ENCODE measurements around the gene FAM72A.
"Not testable (repeated sequence)": the region's sequence is repeated elsewhere in the genome, so short reads cannot be mapped to it uniquely, and the experiment has no call there.

FAM72A gene

DNA sequence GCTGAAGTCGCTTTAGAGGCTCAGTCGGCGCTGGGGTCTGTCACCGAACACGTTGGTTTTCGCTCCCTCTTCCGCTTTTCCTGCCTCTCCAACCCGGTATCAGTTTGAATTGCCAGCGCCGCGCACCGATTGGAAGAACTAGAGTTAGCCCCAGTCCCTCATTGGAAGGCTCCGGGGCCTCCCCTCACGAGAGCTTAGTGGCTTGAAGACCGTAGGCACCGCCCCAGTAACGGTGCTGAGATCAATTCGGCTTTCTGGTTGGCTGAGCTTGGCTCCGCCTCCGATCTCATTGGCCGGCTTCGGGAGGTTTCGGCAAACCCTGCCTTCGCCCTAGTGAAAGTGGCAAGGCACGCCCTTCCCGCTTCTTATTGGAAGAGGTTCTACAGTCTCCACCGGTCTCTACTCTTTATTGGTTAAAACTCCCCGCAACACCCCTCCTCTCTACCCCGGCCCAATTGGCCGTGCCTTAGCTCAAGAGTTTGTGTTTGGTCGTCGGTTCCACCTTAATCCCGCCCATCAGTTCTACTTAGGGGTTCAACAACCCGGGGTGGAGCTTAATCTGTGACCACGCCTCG lies at the start of gene FAM72A:
Gene FAM72A, minus strand, starts transcription at position 51 of the 575 bp plus-strand sequence. CDS start 814 bp downstream, outside the sequence.
- DNase-seq: peak; percentile 100

DNA sequence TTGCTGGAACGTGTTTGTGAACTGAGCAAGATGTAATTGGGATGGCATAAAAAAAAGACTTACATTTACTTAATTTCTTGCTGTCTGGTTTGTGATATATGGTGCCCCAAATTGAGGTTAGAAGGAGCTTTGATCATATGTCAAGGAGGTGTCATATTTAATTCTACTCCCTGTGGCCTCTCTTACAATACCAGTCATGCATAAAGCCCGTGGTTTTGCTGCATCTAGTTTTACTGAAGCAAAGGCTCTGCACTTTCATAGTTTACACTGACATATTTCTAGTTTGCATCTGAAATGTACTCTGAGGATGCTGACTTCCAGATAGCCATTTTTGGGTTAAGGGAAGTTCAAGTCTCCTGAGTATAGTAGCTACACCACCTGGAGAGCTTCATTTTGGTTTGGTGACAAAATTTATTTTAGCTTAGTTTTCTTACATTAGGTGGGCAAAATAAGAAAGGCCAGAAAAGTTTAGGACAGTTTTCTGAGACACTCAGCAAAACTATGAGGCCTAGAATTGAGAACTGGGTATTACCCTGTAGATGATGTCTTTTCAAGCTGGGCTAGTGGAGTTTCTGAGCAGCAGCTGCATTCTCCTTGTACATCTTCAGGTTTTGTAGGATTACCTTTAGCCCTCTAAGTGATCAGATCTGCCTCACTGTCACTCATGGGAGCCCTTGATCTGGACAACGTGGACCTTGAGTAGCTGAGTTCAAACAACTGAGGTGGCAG lies 48.5 kb upstream of the FAM72A start:
- not testable (repeated sequence) for DNase-seq

DNA sequence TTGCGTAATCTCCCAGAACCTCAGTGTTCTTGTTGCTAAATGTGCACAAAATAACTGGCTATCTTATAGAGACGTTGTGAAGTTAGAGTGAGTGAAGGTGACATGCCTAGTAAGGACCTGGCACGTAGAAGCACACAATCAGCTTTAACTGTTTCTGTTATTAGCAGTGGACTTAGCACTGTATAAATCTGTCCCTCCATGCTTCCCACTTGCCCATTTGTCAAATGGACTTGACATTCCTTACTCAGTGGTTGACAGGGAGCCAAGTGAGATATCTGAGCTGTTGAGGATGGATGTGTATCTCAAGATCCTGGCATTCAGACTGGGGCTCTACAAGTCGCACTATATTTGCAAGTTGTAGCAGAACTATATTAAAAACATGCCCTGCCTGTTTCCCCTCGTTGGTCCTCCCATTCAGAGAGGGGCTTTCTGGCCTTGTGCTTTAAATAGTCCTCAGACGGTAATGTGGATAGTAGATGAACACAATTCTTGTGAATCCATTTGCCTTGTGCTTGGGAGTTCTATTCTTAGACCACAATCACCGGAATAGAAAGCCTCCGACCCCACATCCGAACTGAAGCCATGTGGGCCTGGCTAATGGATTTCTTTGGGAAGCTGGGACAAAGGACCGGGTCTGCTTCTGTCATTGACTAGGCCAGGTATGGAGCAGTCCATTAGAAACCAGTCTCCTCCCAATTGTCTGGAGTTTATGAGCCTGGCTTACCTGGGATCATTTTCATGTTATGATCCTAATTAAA lies 43.7 kb upstream of the FAM72A start:
- DNase-seq: not testable (repeated sequence)

- not testable (repeated sequence) for DNase-seq
Observed at GRCh38 chr1:206245479-206245878, 42.8 kb upstream of the FAM72A start.

DNA sequence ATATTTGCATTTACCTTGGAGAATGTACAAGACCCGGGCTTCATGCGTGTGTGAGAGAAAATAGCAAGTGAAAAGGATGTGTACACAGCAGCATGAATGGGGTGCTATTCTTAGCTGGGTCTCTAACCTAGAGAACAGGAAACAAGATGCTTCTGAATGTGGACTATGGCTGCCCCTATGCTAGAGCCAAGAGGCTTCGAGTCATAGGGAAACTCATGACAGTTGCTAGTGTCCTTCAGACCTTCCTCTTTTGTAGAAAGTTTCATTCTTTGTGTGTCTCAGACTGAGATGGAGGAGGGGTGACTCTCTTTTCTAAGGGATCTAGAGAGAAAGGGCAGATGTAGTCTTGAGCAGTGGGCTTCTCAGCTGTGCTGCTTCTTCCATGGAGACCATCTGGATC lies 40.7 kb upstream of the FAM72A start:
- DNase-seq: not testable (repeated sequence)

GRCh38 chr1:206240288-206240687 lies 37.6 kb upstream of the FAM72A start:
- not testable (repeated sequence) for DNase-seq

GRCh38 chr1:206235190-206235589 lies 32.6 kb upstream of the FAM72A start:
- DNase-seq: not testable (repeated sequence)

DNA sequence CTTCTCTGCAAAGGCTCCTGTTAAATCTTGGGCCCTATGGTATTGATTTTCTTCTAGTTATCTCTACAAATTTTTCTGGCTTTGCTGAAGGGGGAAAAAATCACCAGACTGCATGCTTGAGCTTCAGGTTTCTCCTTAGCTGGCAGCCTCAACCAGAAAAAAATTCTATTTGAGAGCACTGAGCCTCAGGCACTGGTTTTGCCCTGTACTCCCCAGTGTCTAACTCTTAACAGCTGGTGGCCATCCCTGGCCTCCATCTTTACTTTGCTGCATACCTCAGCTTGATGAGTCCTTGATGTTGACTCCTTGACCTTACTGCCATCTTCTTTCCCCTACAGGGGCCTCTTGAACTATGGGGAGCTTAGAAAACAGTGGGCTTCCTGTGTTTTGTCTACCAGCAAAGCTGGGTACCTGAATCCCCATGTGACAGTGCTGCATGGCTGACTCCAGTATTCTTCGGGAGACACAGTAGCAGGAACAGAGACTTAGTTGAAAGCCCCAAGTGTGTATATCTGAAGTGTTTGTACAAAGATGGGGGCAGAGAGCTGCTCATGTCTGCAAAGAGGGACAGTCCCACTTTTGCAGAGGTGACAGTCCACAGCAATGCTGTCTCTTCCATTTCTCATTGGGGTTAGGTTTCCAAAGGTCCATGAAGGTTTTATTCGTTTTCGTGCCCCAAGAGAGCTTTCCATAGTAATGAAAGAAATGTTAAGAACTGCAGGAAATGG lies 31.7 kb upstream of the FAM72A start:
- DNase-seq: not testable (repeated sequence)

DNA sequence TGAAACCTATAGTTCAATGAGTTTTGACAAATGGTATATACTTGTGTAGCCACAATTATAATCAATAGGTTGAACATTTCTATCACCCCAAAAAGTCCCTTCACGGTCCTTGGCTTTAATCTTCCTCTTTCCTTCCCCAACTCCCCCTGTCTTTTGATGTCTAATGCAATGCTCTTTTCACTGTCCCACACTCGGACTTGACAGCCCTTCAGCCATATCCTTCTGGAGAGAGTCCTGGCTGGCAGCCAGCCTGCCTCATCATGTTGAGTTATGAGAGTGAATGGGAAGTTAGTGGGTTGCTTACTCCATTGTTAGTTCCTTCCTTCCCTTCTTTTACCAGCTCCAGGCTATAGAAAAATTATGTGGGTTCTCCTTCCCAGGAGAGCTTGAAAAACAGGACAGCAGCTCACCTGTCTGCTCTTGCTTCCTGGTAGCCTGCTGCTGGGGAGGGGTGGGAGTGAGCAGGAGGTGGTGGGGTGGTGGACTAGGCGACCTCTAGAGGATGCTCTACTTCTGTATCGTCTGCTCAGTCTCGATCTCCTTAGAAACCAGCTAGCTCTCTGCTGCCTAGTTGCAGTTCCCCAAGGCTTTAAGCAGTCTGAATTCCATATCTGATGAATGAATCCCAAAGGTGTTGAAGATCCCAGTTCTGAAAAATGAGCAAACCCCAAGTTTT lies 30.5 kb upstream of the FAM72A start:
- not testable (repeated sequence) for DNase-seq

GRCh38 chr1:206231989-206232388 lies 29.4 kb upstream of the FAM72A start:
- DNase-seq: not testable (repeated sequence)

DNA sequence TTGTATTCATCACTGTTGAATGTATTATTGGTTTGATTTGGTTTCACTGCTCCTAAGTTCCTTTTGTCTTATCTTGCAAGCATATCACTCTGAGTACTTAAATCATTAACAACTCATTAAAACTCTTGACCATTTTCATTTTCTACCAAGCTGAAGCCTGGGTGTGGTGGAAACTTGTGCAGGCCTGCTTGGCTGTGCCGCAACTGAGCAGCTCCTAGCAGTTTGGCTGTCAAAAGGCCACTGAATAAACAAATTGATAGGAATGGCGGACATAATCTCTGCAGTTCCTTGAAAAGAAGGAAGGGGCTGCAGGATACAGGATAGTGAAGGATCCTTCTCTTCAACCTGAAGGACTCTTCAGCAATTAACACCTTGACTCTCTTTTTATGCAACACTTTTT lies 26.6 kb upstream of the FAM72A start:
- not testable (repeated sequence) for DNase-seq

DNA sequence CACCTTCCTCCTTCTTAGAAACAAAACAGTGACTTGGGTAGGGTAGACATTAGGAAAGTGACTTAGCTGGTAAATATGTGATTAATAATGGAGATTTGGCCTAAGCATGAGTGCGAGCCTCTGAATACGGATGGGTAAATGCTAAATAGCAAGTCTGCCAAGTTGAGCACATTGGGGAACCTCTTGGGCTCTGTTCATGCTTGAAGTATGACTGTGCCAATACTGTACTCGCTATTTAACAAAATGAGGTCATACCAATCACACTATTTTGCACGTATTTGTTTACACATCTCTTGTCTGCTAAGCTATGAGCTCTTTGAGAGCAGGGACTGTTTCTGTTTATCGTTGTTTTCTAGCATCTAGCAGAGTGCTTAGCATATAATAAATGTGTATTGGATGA lies 24.2 kb upstream of the FAM72A start:
- DNase-seq: not testable (repeated sequence)

GRCh38 chr1:206225386-206225785 lies 22.7 kb upstream of the FAM72A start:
- DNase-seq: not testable (repeated sequence)

- not testable (repeated sequence) for DNase-seq
Observed at GRCh38 chr1:206224190-206224776, 21.6 kb upstream of the FAM72A start.

- not testable (repeated sequence) for DNase-seq
Observed at GRCh38 chr1:206221585-206221984, 18.9 kb upstream of the FAM72A start.

- DNase-seq: not testable (repeated sequence)
Observed at GRCh38 chr1:206220332-206221000, 17.8 kb upstream of the FAM72A start.

- not testable (repeated sequence) for DNase-seq
Observed at GRCh38 chr1:206219514-206220331, 17.1 kb upstream of the FAM72A start.

GRCh38 chr1:206218765-206219164 lies 16.1 kb upstream of the FAM72A start:
- DNase-seq: not testable (repeated sequence)

- not testable (repeated sequence) for DNase-seq
Observed at GRCh38 chr1:206218285-206218684, 15.6 kb upstream of the FAM72A start.

All from NCI-H1092 treated with DMSO at 0.1 percent for 48 hours (cell line).